SK-N-SH (cell line): ENCODE data around the gene MFSD12. TPM values are rescaled to one million over a fixed set of nuclear protein-coding genes. Genes with fewer than 3 reads are reported as not detected.
"Not testable (repeated sequence)": the region's sequence is repeated elsewhere in the genome, so short reads cannot be mapped to it uniquely, and the experiment has no call there.

Experiments
- CTCF ChIA-PET: fragments of 300-600, 350-600 bp; formaldehyde crosslinking; extraction: SDS; loops from one replicate; lab custom pipeline; 2021; lab: Yijun Ruan, JAX
- POLR2A ChIA-PET: fragments of 350-600 bp; sonication (Branson Sonifier 250); formaldehyde crosslinking; extraction: SDS; loops from one replicate; lab custom pipeline; 2020; ENCODE audit warnings: antibody characterized with exemption, inconsistent platforms; lab: Yijun Ruan, JAX
- DNase-seq: peaks from one replicate; pipeline ENCODE4 v3.0.0; 2012
- H2AFZ ChIP-seq: fragments of 200-600 bp; sonication (generic); 2 replicates; pipeline ENCODE4 v1.8.1; 2016; ENCODE audit warnings: antibody characterized with exemption, mild to moderate bottlenecking, low read depth
- H3F3A ChIP-seq: fragments of 200-600 bp; sonication (generic); replicated peaks from 2 replicates; pipeline ENCODE3; 2016; ENCODE audit warnings: antibody characterized with exemption, mild to moderate bottlenecking; ENCODE audit not compliant: insufficient read depth
- H3K27ac ChIP-seq, 2 experiments: fragments of 200-500 bp in 1 of 2; fragments of 200-600 bp in 1 of 2; sonication (Bioruptor generic) in 1 of 2; sonication (generic), shearing (Covaris generic) in 1 of 2; 2 replicates each; pipeline versions ENCODE4 v1.5.1 to v1.6.1; 2014 to 2016; ENCODE audit warnings: low read depth in 2 of 2, inconsistent platforms in 1 of 2, low read length in 1 of 2, mild to moderate bottlenecking in 1 of 2, mixed read lengths in 1 of 2
- H3K27me3 ChIP-seq: fragments of 200-600 bp; sonication (generic), shearing (Covaris generic); 2 replicates; pipeline ENCODE4 v1.6.1; 2016; ENCODE audit warnings: mixed run types; ENCODE audit not compliant: insufficient read depth
- H3K36me3 ChIP-seq, 2 experiments: fragments of 200-500 bp in 1 of 2; fragments of 200-600 bp in 1 of 2; sonication (Bioruptor generic) in 1 of 2; sonication (generic) in 1 of 2; replicated peaks in 1 of 2; 2 replicates each; pipeline versions ENCODE3 to v1.5.1; 2014 to 2016; ENCODE audit warnings: low read length in 1 of 2, mild to moderate bottlenecking in 1 of 2; ENCODE audit not compliant: insufficient read depth in 2 of 2, control insufficient read depth in 1 of 2
- H3K4me1 ChIP-seq, 2 experiments: fragments of 200-500 bp in 1 of 2; fragments of 200-600 bp in 1 of 2; sonication (Bioruptor generic) in 1 of 2; sonication (generic), shearing (Covaris generic) in 1 of 2; 2 replicates each; pipeline versions ENCODE4 v1.5.1 to v1.6.1; 2014 to 2016; ENCODE audit warnings: low read depth in 1 of 2, low read length in 1 of 2, mixed run types in 1 of 2; ENCODE audit not compliant: insufficient read depth in 2 of 2, control insufficient read depth in 1 of 2
- H3K4me2 ChIP-seq: fragments of 200-600 bp; sonication (generic), shearing (Covaris generic); 2 replicates; pipeline ENCODE4 v1.6.1; 2017; ENCODE audit warnings: mixed run types
- H3K4me3 ChIP-seq, 2 experiments: fragments of 200-500 bp in 1 of 2; fragments of 200-600 bp in 1 of 2; sonication (Bioruptor generic) in 1 of 2; sonication (generic), shearing (Covaris generic) in 1 of 2; 2 replicates each; pipeline versions ENCODE4 v1.5.1 to v1.8.1; 2014 to 2016; ENCODE audit warnings: low read depth in 2 of 2, inconsistent platforms in 1 of 2, low read length in 1 of 2, mild to moderate bottlenecking in 1 of 2, mixed read lengths in 1 of 2, moderate library complexity in 1 of 2
- H3K79me2 ChIP-seq: fragments of 200-600 bp; sonication (generic); 2 replicates; pipeline ENCODE4 v1.8.1; 2017; ENCODE audit warnings: mild to moderate bottlenecking; ENCODE audit not compliant: insufficient read depth
- H3K9ac ChIP-seq: fragments of 200-600 bp; sonication (generic); 2 replicates; pipeline ENCODE4 v1.6.1; 2017; ENCODE audit warnings: mixed run types
- H3K9me2 ChIP-seq: fragments of 200-600 bp; sonication (generic); 2 replicates; pipeline ENCODE4 v1.6.1; 2017; ENCODE audit warnings: mixed run types
- H3K9me3 ChIP-seq: fragments of 200-600 bp; sonication (generic); 2 replicates; pipeline ENCODE4 v1.6.1; 2017; ENCODE audit warnings: mixed run types, mild to moderate bottlenecking, moderate library complexity
- H4K20me1 ChIP-seq: fragments of 200-600 bp; sonication (generic); 2 replicates; pipeline ENCODE4 v1.6.1; 2017; ENCODE audit warnings: mild to moderate bottlenecking, mixed run types; ENCODE audit not compliant: insufficient read depth
- CHD2 ChIP-seq: fragments of 150-350 bp; IDR thresholded peaks from 2 replicates; pipeline ENCODE4 v1.6.1; 2018; ENCODE audit warnings: low read length; ENCODE audit not compliant: partially characterized antibody
- ELF1 ChIP-seq: IDR thresholded peaks from 2 replicates; pipeline ENCODE4 v1.4.0; 2012
- EP300 ChIP-seq, 2 experiments: IDR thresholded peaks; 2 replicates each; pipeline versions ENCODE4 v1.4.0 to v1.6.1; 2012; ENCODE audit warnings: borderline replicate concordance in 1 of 2, low read depth in 1 of 2, low read length in 1 of 2
- FOXJ3 ChIP-seq: sonication (generic); formaldehyde crosslinking; IDR thresholded peaks from 2 replicates; pipeline ENCODE4 v1.5.1; 2020; ENCODE audit warnings: mild to moderate bottlenecking, missing genetic modification reagents
- FOXM1 ChIP-seq: IDR thresholded peaks from 2 replicates; pipeline ENCODE4 v1.4.0; 2012; ENCODE audit warnings: low read depth, mild to moderate bottlenecking
- GABPA ChIP-seq: IDR thresholded peaks from 2 replicates; pipeline ENCODE4 v1.4.0; 2012; ENCODE audit warnings: low read depth, mild to moderate bottlenecking
- GATA2 ChIP-seq: sonication (generic); formaldehyde crosslinking; IDR thresholded peaks from 2 replicates; pipeline ENCODE4 v1.5.0; 2020; ENCODE audit warnings: mild to moderate bottlenecking, missing genetic modification reagents
- JUND ChIP-seq: IDR thresholded peaks from 2 replicates; pipeline ENCODE4 v1.4.0; 2012
- MEF2A ChIP-seq: IDR thresholded peaks from 2 replicates; pipeline ENCODE4 v1.4.0; 2012; ENCODE audit warnings: low read depth, borderline replicate concordance
- MXI1 ChIP-seq: IDR thresholded peaks from 2 replicates; pipeline ENCODE4 v1.6.1; 2012; ENCODE audit warnings: mild to moderate bottlenecking, low read depth, low read length, improper control_type of control experiment
- NRF1 ChIP-seq: IDR thresholded peaks from 2 replicates; pipeline ENCODE4 v1.6.1; 2012; ENCODE audit warnings: low read depth, mild to moderate bottlenecking, low read length
- POLR2AphosphoS5 ChIP-seq: IDR thresholded peaks from 2 replicates; pipeline ENCODE4 v1.6.1; 2012; ENCODE audit warnings: low read depth, low read length
- RAD21 ChIP-seq: IDR thresholded peaks from 2 replicates; pipeline ENCODE4 v1.6.1; 2012; ENCODE audit warnings: mild to moderate bottlenecking, low read length
- RFX5 ChIP-seq: IDR thresholded peaks from 2 replicates; pipeline ENCODE4 v1.6.1; 2012; ENCODE audit warnings: mild to moderate bottlenecking, improper control_type of control experiment, low read length
- SIN3A ChIP-seq: IDR thresholded peaks from 2 replicates; pipeline ENCODE4 v1.6.1; 2012; ENCODE audit warnings: low read depth, mild to moderate bottlenecking, low read length, moderate library complexity, borderline replicate concordance
- USF2 ChIP-seq: fragments of 150-350 bp; IDR thresholded peaks from 2 replicates; pipeline ENCODE4 v1.6.1; 2017; ENCODE audit warnings: antibody characterized with exemption, low read length, low read depth, borderline replicate concordance
- WGBS: methylation state at CpG from one replicate; pipeline ENCODE4 v1.1.6; 2017; ENCODE audit warnings: low lambda C conversion rate; 5-methylcytosine and 5-hydroxymethylcytosine counted together
- polyA plus RNA-seq, 3 experiments: library from polyadenylated mRNA; depleted of rRNA; stranded (reverse); fragments of >200 nt; gene quantifications; 2 replicates each; pipeline ENCODE4 v1.2.3, GENCODE V29; 2012
- TF ChIP-seq, protein P1 (sequence below): IDR thresholded peaks from 2 replicates; pipeline ENCODE4; 2012
- TF ChIP-seq, protein P2 (sequence below): IDR thresholded peaks from 2 replicates; pipeline ENCODE4 v1.4.0; 2012; ENCODE audit warnings: low read depth
- TF ChIP-seq, protein P3 (sequence below): fragments of 200-600 bp; sonication (generic); IDR thresholded peaks from 2 replicates; pipeline ENCODE4 v1.6.1; 2017; ENCODE audit warnings: antibody characterized with exemption, mild to moderate bottlenecking, moderate library complexity

Gene MFSD12
- polyA plus RNA-seq, 1 of the 3 experiments (the other 2 are of a cell fraction): 53.3 TPM

GRCh38 chr19:3572132-3572854 lies 14.9 kb upstream of the MFSD12 start:
- peak; percentile 94 for DNase-seq
- Histone ChIP-seq H3K9me3 (no peaks in the 10 kb centered on the region), H3F3A (peaks cover 13% of the 10 kb centered on the region), H2AFZ (peak overlapping the region; percentile 99), H3K4me2 (peak overlapping the region; percentile 93), H3K4me3 (peak overlapping the region; percentile 59 to 74), H3K27me3 (no peaks in the 10 kb centered on the region), H3K9me2 (no peaks in the 10 kb centered on the region), H3K36me3 (peaks cover 6 to 10% of the 10 kb centered on the region in 2 experiments), H3K4me1 (peaks cover 0 to 5% of the 10 kb centered on the region in 2 experiments; a peak in 1 of 4 replicates), H3K9ac (peak overlapping the region; percentile 70), H3K27ac (peak overlapping the region; percentile 48 to 72; a peak in 2 of 4 replicates), H4K20me1 (peaks cover 4% of the 10 kb centered on the region; the same call in 1 of the 2 replicates), H3K79me2 (peaks cover 9% of the 10 kb centered on the region)
- WGBS: 5% methylated on average over 38 of the region's 48 CpGs
- POLR2A ChIA-PET: interaction anchor here (0.7 kb wide), 1 partner anchor 116 kb away, joined by 3 read pairs; no protein-coding TSS in a partner anchor
- TF ChIP-seq MXI1 (peak; percentile 79), GABPA (peak; percentile 61), RAD21 (no peak), SIN3A (no peak), CHD2 (peak; percentile 66), ELF1 (0 out of 2 replicates have a peak, but pooled peaks have one; percentile 13), NRF1 (0 out of 2 replicates have a peak, but pooled peaks have one; percentile 30), EP300 (IDR thresholded peaks at IDR 0.05; ENCODE audit: borderline replicate concordance in 1 of 2, low read depth in 1 of 2, low read length in 1 of 2) (peak in 1 of 2 experiments; percentile 18; a peak in 1 of 4 replicates), GATA2 (CRISPR knock-in tag) (peak; percentile 89), RFX5 (peak; percentile 84)
- TF ChIP-seq, protein P1, sequence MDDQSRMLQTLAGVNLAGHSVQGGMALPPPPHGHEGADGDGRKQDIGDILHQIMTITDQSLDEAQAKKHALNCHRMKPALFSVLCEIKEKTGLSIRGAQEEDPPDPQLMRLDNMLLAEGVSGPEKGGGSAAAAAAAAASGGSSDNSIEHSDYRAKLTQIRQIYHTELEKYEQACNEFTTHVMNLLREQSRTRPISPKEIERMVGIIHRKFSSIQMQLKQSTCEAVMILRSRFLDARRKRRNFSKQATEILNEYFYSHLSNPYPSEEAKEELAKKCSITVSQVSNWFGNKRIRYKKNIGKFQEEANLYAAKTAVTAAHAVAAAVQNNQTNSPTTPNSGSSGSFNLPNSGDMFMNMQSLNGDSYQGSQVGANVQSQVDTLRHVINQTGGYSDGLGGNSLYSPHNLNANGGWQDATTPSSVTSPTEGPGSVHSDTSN: peak; percentile 59
- CTCF ChIA-PET: interaction anchor here (1.0 kb wide), 1 partner anchor 27 kb away, joined by 3 read pairs; no protein-coding TSS in a partner anchor

DNA sequence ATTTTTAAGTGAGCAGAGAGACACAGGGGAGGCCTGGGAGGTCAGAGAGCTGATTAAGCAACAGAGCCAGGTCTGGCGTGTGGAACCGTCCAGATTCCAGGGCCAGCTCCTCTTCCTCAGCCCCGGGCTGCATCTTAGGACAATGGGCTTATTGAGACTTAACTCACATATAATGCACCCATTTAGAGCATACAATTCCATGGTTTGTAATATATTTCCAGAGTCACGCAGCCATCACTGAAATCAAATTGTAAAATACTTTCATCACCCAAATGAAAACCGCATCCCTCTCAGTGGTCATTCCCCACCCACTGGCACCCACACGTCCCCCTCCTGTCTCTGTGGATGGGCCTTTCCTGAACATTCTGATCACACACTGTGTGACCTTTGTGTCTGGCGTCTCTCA lies 13.2 kb upstream of the MFSD12 start:
- no peak overlapping the region for H3K4me3 ChIP-seq
- no peak overlapping the region for H2AFZ ChIP-seq
- DNase-seq: no peak
- no peak for TF ChIP-seq NRF1
- TF ChIP-seq, protein P2, sequence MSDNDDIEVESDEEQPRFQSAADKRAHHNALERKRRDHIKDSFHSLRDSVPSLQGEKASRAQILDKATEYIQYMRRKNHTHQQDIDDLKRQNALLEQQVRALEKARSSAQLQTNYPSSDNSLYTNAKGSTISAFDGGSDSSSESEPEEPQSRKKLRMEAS: no peak
- TF ChIP-seq RAD21: no peak
- no peak for TF ChIP-seq FOXM1
- TF ChIP-seq FOXJ3 (CRISPR knock-in tag): no peak
- TF ChIP-seq, protein P3, sequence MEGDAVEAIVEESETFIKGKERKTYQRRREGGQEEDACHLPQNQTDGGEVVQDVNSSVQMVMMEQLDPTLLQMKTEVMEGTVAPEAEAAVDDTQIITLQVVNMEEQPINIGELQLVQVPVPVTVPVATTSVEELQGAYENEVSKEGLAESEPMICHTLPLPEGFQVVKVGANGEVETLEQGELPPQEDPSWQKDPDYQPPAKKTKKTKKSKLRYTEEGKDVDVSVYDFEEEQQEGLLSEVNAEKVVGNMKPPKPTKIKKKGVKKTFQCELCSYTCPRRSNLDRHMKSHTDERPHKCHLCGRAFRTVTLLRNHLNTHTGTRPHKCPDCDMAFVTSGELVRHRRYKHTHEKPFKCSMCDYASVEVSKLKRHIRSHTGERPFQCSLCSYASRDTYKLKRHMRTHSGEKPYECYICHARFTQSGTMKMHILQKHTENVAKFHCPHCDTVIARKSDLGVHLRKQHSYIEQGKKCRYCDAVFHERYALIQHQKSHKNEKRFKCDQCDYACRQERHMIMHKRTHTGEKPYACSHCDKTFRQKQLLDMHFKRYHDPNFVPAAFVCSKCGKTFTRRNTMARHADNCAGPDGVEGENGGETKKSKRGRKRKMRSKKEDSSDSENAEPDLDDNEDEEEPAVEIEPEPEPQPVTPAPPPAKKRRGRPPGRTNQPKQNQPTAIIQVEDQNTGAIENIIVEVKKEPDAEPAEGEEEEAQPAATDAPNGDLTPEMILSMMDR: no peak
- no peak for TF ChIP-seq POLR2AphosphoS5
- TF ChIP-seq USF2: no peak
- no peak for TF ChIP-seq JUND
- no peak for TF ChIP-seq ELF1
- TF ChIP-seq MEF2A: no peak
- TF ChIP-seq, all 33 proteins: peak for 0
- Histone ChIP-seq H3K27me3 (no peaks in the 10 kb centered on the region), H3K9me3 (no peaks in the 10 kb centered on the region), H4K20me1 (peaks cover 4% of the 10 kb centered on the region; the same call in 1 of the 2 replicates), H3K4me2 (no peak overlapping the region), H3K79me2 (peaks cover 9% of the 10 kb centered on the region), H3K4me1 (peaks cover 0 to 5% of the 10 kb centered on the region in 2 experiments; a peak in 1 of 4 replicates), H3K36me3 (peaks cover 4 to 6% of the 10 kb centered on the region in 2 experiments), H3K27ac (no peak overlapping the region), H3K9ac (no peak overlapping the region), H3F3A (peaks cover 10% of the 10 kb centered on the region), H3K9me2 (no peaks in the 10 kb centered on the region)
- ChIA-PET CTCF (interaction anchor here (1.5 kb wide), 1 partner anchor 12 kb away, joined by 5 read pairs; no protein-coding TSS in a partner anchor), POLR2A (no interaction called here)
- 92% methylated on average over 7 of the region's 7 CpGs for WGBS

DNA sequence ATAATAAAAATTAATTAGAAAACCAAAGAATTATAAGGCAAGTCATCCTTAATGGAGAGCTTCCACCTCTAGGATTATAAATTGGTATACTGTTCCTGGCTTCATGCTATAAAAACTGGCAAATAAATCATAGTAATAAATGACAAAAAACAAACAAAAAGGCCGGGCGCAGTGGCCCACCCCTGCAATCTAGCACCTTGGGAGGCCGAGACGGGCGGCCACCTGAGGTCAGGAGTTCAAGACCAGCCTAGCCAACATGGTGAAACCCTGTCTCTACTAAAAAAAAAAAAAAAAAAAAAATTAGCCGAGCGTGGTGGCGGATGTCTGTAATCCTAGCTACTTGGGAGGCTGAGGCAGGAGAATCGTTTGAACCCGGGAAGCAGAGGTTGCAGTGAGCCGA lies 12.7 kb upstream of the MFSD12 start:
- H3K4me2 ChIP-seq, H3K9me2 ChIP-seq, H3K4me3 ChIP-seq, H3K9me3 ChIP-seq, H3K27ac ChIP-seq, H4K20me1 ChIP-seq, POLR2A ChIA-PET, H3K4me1 ChIP-seq, H3K36me3 ChIP-seq, H3K79me2 ChIP-seq, H3F3A ChIP-seq, DNase-seq, H2AFZ ChIP-seq, H3K27me3 ChIP-seq, H3K9ac ChIP-seq: not testable (repeated sequence)
- CTCF ChIA-PET: interaction anchor here (1.0 to 1.5 kb wide), 2 partner anchors 11 to 22 kb away, joined by 3 to 5 read pairs; no protein-coding TSS in a partner anchor
- 84% methylated on average over 11 of the region's 11 CpGs for WGBS
